K562 (cell line): ENCODE results near the gene IP6K3. TPM values are rescaled to one million over a fixed set of nuclear protein-coding genes. Genes with fewer than 3 reads are reported as not detected.

ENCODE experiments used
- ATAC-seq: fragments of 200-7000 bp; cut with Tn5 transposase; 3 replicates; pipeline ENCODE4 v1.9.1; 2020; ENCODE audit warnings: moderate library complexity
- BruUV-seq: library from RNA; stranded (reverse); fragments of 400-500 nt; replicated peaks from 2 replicates; lab custom pipeline; 2021; lab: Mats Ljungman, UMichigan
- CTCF ChIA-PET: fragments of 300-600 bp; formaldehyde crosslinking; extraction: SDS; loops from one replicate; lab custom pipeline; 2021; ENCODE audit warnings: low intra/inter-chr PET ratio; lab: Yijun Ruan, JAX
- POLR2A ChIA-PET: fragments of 300-600, 350-650 bp; sonication (Branson Sonifier 250); formaldehyde crosslinking; extraction: SDS; loops from one replicate; lab custom pipeline; 2021; ENCODE audit warnings: antibody characterized with exemption, inconsistent platforms; lab: Yijun Ruan, JAX
- DNase-seq, 4 experiments: peaks; one replicate each; pipeline versions ENCODE4 v3.0.0 to v3.0.0-alpha.2; 2011 to 2018; ENCODE audit warnings: low spot score in 3 of 4, mixed read lengths in 3 of 4; ENCODE audit errors: extremely low read depth in 1 of 4
- FAIRE-seq: peaks from 2 replicates; lab custom pipeline; 2011; peaks lifted over from hg19 to GRCh38; lab: Jason Lieb, UNC
- H2AFZ ChIP-seq: 2 replicates; pipeline ENCODE4 v1.6.0; 2011; ENCODE audit warnings: low read depth, low read length, control low read depth, inconsistent platforms
- H3K27ac ChIP-seq: fragments of 200-600 bp; 3 replicates; pipeline ENCODE4 v1.8.0; 2011; ENCODE audit warnings: low read depth, mild to moderate bottlenecking, control low read depth, inconsistent platforms, low read length, moderate library complexity, mixed read lengths; ENCODE audit errors: extremely low read depth
- H3K27me3 ChIP-seq, 2 experiments: fragments of 300-600 bp in 1 of 2; 2 replicates in 1 of 2; 3 replicates in 1 of 2; pipeline versions ENCODE4 v1.6.0 to v1.8.0; 2011; ENCODE audit warnings: inconsistent platforms in 2 of 2, low read length in 2 of 2, mild to moderate bottlenecking in 1 of 2, mixed read lengths in 1 of 2, moderate library complexity in 1 of 2; ENCODE audit not compliant: control insufficient read depth in 2 of 2, insufficient read depth in 2 of 2
- H3K36me3 ChIP-seq: fragments of 300-600 bp; 3 replicates; pipeline ENCODE4 v1.8.0; 2011; ENCODE audit warnings: mild to moderate bottlenecking, low read length, inconsistent platforms; ENCODE audit not compliant: control insufficient read depth, insufficient read depth
- H3K4me1 ChIP-seq, 2 experiments: fragments of 200-600 bp in 1 of 2; replicated peaks in 1 of 2; 2 replicates in 1 of 2; 3 replicates in 1 of 2; pipeline versions ENCODE4 v1.5.1 to v1.8.0; 2011; ENCODE audit warnings: inconsistent platforms in 2 of 2, low read length in 2 of 2, mild to moderate bottlenecking in 1 of 2, mixed read lengths in 1 of 2, moderate library complexity in 1 of 2; ENCODE audit not compliant: control insufficient read depth in 2 of 2, insufficient read depth in 2 of 2
- H3K4me2 ChIP-seq: 2 replicates; pipeline ENCODE4 v1.6.1; 2011; ENCODE audit warnings: low read length, control low read depth, inconsistent platforms, mixed read lengths; ENCODE audit not compliant: insufficient read depth
- H3K4me3 ChIP-seq: fragments of 200-600 bp; sonication (generic), shearing (Covaris generic); 2 replicates; pipeline ENCODE4 v1.5.1; 2016; ENCODE audit warnings: control low read depth, inconsistent platforms
- H3K79me2 ChIP-seq: fragments of 200-600 bp; 3 replicates; pipeline ENCODE4 v1.8.0; 2011; ENCODE audit warnings: low read length, inconsistent platforms; ENCODE audit not compliant: control insufficient read depth, insufficient read depth
- H3K9ac ChIP-seq, 2 experiments: 2 replicates each; pipeline versions ENCODE4 v1.6.0 to v1.6.1; 2011; ENCODE audit warnings: low read depth in 2 of 2, low read length in 2 of 2, control low read depth in 1 of 2, inconsistent platforms in 1 of 2, mild to moderate bottlenecking in 1 of 2, mixed read lengths in 1 of 2; ENCODE audit not compliant: insufficient read depth in 1 of 2
- H3K9me1 ChIP-seq: one replicate; pipeline ENCODE4 v1.6.0; 2011; ENCODE audit warnings: inconsistent platforms, mild to moderate bottlenecking, low read length, moderate library complexity; ENCODE audit not compliant: control insufficient read depth, insufficient read depth
- H3K9me3 ChIP-seq: replicated peaks from 2 replicates; pipeline ENCODE4 v1.5.1; 2011; ENCODE audit warnings: low read depth, low read length, inconsistent platforms; ENCODE audit not compliant: control insufficient read depth, insufficient read depth
- H4K20me1 ChIP-seq: replicated peaks from 2 replicates; pipeline ENCODE4 v1.6.1; 2011; ENCODE audit warnings: low read length, inconsistent platforms, mixed read lengths; ENCODE audit not compliant: control insufficient read depth, insufficient read depth
- CHAMP1 ChIP-seq: fragments of 450-650 bp; IDR thresholded peaks from 2 replicates; pipeline ENCODE4 v1.6.1; 2016; ENCODE audit warnings: mild to moderate bottlenecking
- CTBP1 ChIP-seq: fragments of 450-650 bp; IDR thresholded peaks from 2 replicates; pipeline ENCODE4 v1.6.1; 2016; ENCODE audit warnings: borderline replicate concordance
- ESRRA ChIP-seq: fragments of 450-650 bp; IDR thresholded peaks from 2 replicates; pipeline ENCODE4 v1.6.1; 2014; ENCODE audit warnings: low read depth, mild to moderate bottlenecking, moderate library complexity, borderline replicate concordance
- FOXA1 ChIP-seq: fragments of 450-650 bp; IDR thresholded peaks from 2 replicates; pipeline ENCODE4 v1.6.1; 2016; ENCODE audit warnings: mild to moderate bottlenecking, borderline replicate concordance
- HDAC1 ChIP-seq, 2 experiments: fragments of 450-650 bp; IDR thresholded peaks; 2 replicates each; pipeline ENCODE4 v1.6.1; 2016 to 2017; ENCODE audit warnings: inconsistent platforms in 1 of 2, mild to moderate bottlenecking in 1 of 2, moderate library complexity in 1 of 2
- HDGF ChIP-seq: fragments of 450-650 bp; IDR thresholded peaks from 2 replicates; pipeline ENCODE4 v1.6.1; 2016
- HLTF ChIP-seq: fragments of 450-650 bp; IDR thresholded peaks from 2 replicates; pipeline ENCODE4 v1.6.1; 2016
- KHSRP ChIP-seq: fragments of 450-650 bp; IDR thresholded peaks from 2 replicates; pipeline ENCODE4 v1.6.1; 2017
- MAZ ChIP-seq, 2 experiments: fragments of 450-650 bp in 1 of 2; sonication (generic) in 1 of 2; formaldehyde crosslinking; IDR thresholded peaks in 1 of 2; conservative IDR thresholded peaks in 1 of 2; 2 replicates each; pipeline versions ENCODE4 v1.4.0 to v1.5.0; 2020; ENCODE audit warnings: mild to moderate bottlenecking in 1 of 2, missing genetic modification reagents in 1 of 2
- MYC ChIP-seq, 2 experiments: fragments of 250-450 bp in 1 of 2; sonication (Bioruptor Pico) in 1 of 2; IDR thresholded peaks; 2 replicates each; pipeline versions ENCODE4 v1.5.1 to v1.6.1; 2012 to 2021; ENCODE audit warnings: low read depth in 2 of 2, borderline replicate concordance in 1 of 2, improper control_type of control experiment in 1 of 2, low read length in 1 of 2, mild to moderate bottlenecking in 1 of 2, moderate library complexity in 1 of 2
- NFIC ChIP-seq: fragments of 450-650 bp; IDR thresholded peaks from 2 replicates; pipeline ENCODE4 v1.6.1; 2017; ENCODE audit warnings: mild to moderate bottlenecking, inconsistent platforms
- NR2C1 ChIP-seq, 2 experiments: fragments of 450-650 bp; IDR thresholded peaks; 2 replicates each; pipeline ENCODE4 v1.6.1; 2017; ENCODE audit warnings: mild to moderate bottlenecking in 2 of 2, antibody characterized with exemption in 1 of 2, inconsistent platforms in 1 of 2, missing compliant biosample characterization in 1 of 2, missing genetic modification characterization in 1 of 2
- PHTF2 ChIP-seq: fragments of 250-450 bp; sonication (Bioruptor Pico); IDR thresholded peaks from 2 replicates; pipeline ENCODE4 v1.5.0; 2021; ENCODE audit warnings: mild to moderate bottlenecking
- RAD21 ChIP-seq, 2 experiments: fragments of 250-450 bp in 1 of 2; fragments of 450-650 bp in 1 of 2; sonication (Bioruptor Pico) in 1 of 2; formaldehyde crosslinking in 1 of 2; IDR thresholded peaks in 1 of 2; conservative IDR thresholded peaks in 1 of 2; 2 replicates each; pipeline versions ENCODE4 v1.4.0 to v1.8.0; 2020 to 2022; ENCODE audit warnings: mild to moderate bottlenecking in 2 of 2, moderate library complexity in 1 of 2
- RB1 ChIP-seq: fragments of 450-650 bp; IDR thresholded peaks from 2 replicates; pipeline ENCODE4 v1.6.1; 2017; ENCODE audit warnings: low read depth, mild to moderate bottlenecking
- RBFOX2 ChIP-seq: fragments of 200-400 bp; formaldehyde crosslinking; IDR thresholded peaks from 2 replicates; pipeline ENCODE4 v1.6.1; 2017; ENCODE audit warnings: low read depth, mild to moderate bottlenecking, low read length, moderate library complexity
- YY1 ChIP-seq, 3 experiments: IDR thresholded peaks; 2 replicates each; pipeline ENCODE4 v1.6.1; 2011; ENCODE audit warnings: low read length in 2 of 3, mild to moderate bottlenecking in 2 of 3, moderate library complexity in 2 of 3, borderline replicate concordance in 1 of 3, control low read depth in 1 of 3, low read depth in 1 of 3; ENCODE audit not compliant: insufficient read depth in 3 of 3, insufficient replicate concordance in 2 of 3, control insufficient read depth in 1 of 3, insufficient read length in 1 of 3; ENCODE audit errors: extremely low read depth in 1 of 3
- ZNF24 ChIP-seq: fragments of 450-650 bp; IDR thresholded peaks from 2 replicates; pipeline ENCODE4 v1.6.1; 2016
- ZNF316 ChIP-seq: fragments of 450-650 bp; IDR thresholded peaks from 2 replicates; pipeline ENCODE4 v1.6.1; 2016
- WGBS: fragments of 100-300 bp; shearing (Covaris generic); methylation state at CpG from one replicate; pipeline ENCODE4 v1.1.6; 2016; ENCODE audit warnings: low coverage, mixed read lengths; ENCODE audit not compliant: insufficient coverage; ENCODE audit errors: missing lambda C conversion rate; 5-methylcytosine and 5-hydroxymethylcytosine counted together
- in situ Hi-C: fragments of 300-500 bp; cut with MboI; formaldehyde crosslinking; loops from 4 replicates; pipeline ENCODE4 v1.15.0; 2018; ENCODE audit warnings: inconsistent platforms, mixed read lengths
- intact Hi-C: fragments of 100-400 bp; cut with micrococcal nuclease; formaldehyde crosslinking; loops from 2 replicates; pipeline ENCODE4 v1.14.2; 2022
- polyA plus RNA-seq, 8 experiments: library from polyadenylated mRNA; depleted of rRNA in 4 of 8; stranded (reverse) in 5 of 8; unstranded in 3 of 8; fragments of >200 nt; fragmentation: Nextera tagmentation in 2 of 8; fragmentation: Illumina TruSeq in 1 of 8; extraction: Ambion mirVana in 2 of 8; extraction: Trizol in 1 of 8; gene quantifications; 2 replicates each; pipeline versions ENCODE4 v1.2.1 to v1.2.3, GENCODE V29; 2011 to 2014; ENCODE audit warnings: inconsistent platforms in 1 of 8, missing spikeins in 1 of 8
- total RNA-seq, 7 experiments: library from RNA; depleted of rRNA in 6 of 7; stranded (reverse); fragments of >200 nt in 6 of 7; fragmentation: Illumina TruSeq in 2 of 7; extraction: Trizol in 2 of 7; gene quantifications; 2 replicates each; pipeline versions ENCODE4 v1.2.1 to v1.2.3, GENCODE V29; 2011 to 2021; ENCODE audit warnings: low replicate concordance in 1 of 7

Gene IP6K3
- total and polyA plus RNA-seq, 9 of the 15 experiments (the other 6 are each of a cell fraction or from before 2014, with no cell fraction given) = not detected

GRCh38 chr6:33761922-33762629 lies 15.4 kb upstream of the IP6K3 start:
- H3K4me1 ChIP-seq = peaks cover 0 to 16% of the 10 kb centered on the region in 2 experiments; a peak in 2 of 5 replicates
- ChIA-PET POLR2A (interaction anchor here (0.6 to 2.8 kb wide), 3 partner anchors 10 to 146 kb away, joined by 3 to 12 read pairs (median 3); partner anchors contain the start of gene UQCC2), CTCF (interaction anchor here (0.8 to 2.6 kb wide), 5 partner anchors 18 to 176 kb away, joined by 3 to 18 read pairs (median 12); partner anchors contain the start of gene UQCC2)
- H3K9me3 ChIP-seq = no peaks in the 10 kb centered on the region
- BruUV-seq = no TSS peak
- peaks cover 32 to 66% of the 10 kb centered on the region in 2 experiments for H3K27me3 ChIP-seq
- H3K79me2 ChIP-seq = no peaks in the 10 kb centered on the region
- WGBS = 12% methylated on average over 7 of the region's 7 CpGs
- H2AFZ ChIP-seq = no peak overlapping the region
- no peaks in the 10 kb centered on the region for H3K9me1 ChIP-seq
- no peak overlapping the region for H3K27ac ChIP-seq
- peak; percentile 83 to 87 (median 84) for DNase-seq
- in situ Hi-C loops (loop anchor here (5.0 kb wide), 2 partner anchors 175 to 390 kb away; no protein-coding TSS in a partner anchor), intact Hi-C loops (loop anchor here (1.0 kb wide), 4 partner anchors 18 to 177 kb away; partner anchors contain the start of gene UQCC2)
- H3K4me3 ChIP-seq = no peak overlapping the region
- H3K4me2 ChIP-seq = no peak overlapping the region
- peak; percentile 97 for ATAC-seq
- FAIRE-seq = peak; percentile 97
- no peaks in the 10 kb centered on the region for H3K36me3 ChIP-seq
- H3K9ac ChIP-seq = peak overlapping the region in 1 of 2 experiments; percentile 85; a peak in 2 of 4 replicates
- H4K20me1 ChIP-seq = 0 out of 2 replicates have a peak, but pooled peaks cover 12% of the 10 kb centered on the region
- TF ChIP-seq ZNF24 (peak; percentile 62; the same call in 1 of the 2 replicates), NFIC (peak; percentile 62; the same call in 1 of the 2 replicates), MAZ (CRISPR knock-in tag; conservative IDR thresholded peaks at IDR 0.05 in 1 of 2, IDR thresholded peaks at IDR 0.05 in 1 of 2) (peak; percentile 37 to 84; a peak in 3 of 4 replicates), YY1 (IDR thresholded peaks at IDR 0.05; ENCODE audit: borderline replicate concordance in 1 of 3, control insufficient read depth in 1 of 3, extremely low read depth in 1 of 3, insufficient read depth in 3 of 3, insufficient read length in 1 of 3, insufficient replicate concordance in 2 of 3, low read depth in 1 of 3, low read length in 2 of 3) (peak in 1 of 3 experiments; percentile 29), CHAMP1 (no peak), ZNF316 (no peak), HLTF (no peak), ESRRA (peak; percentile 93), FOXA1 (no peak), CTBP1 (peak; percentile 65), KHSRP (no peak), HDAC1 (IDR thresholded peaks at IDR 0.05) (peak in 1 of 2 experiments; percentile 28; a peak in 1 of 4 replicates), MYC (IDR thresholded peaks at IDR 0.05; ENCODE audit: low read depth, low read length) (0 out of 2 replicates have a peak, but pooled peaks have one; percentile 38), MYC (CRISPR knock-in tag; IDR thresholded peaks at IDR 0.05; ENCODE audit: borderline replicate concordance, low read depth) (no peak), PHTF2 (CRISPR knock-in tag) (no peak), RB1 (peak; percentile 68), HDGF (peak; percentile 77; the same call in 1 of the 2 replicates), RBFOX2 (no peak), RAD21 (CRISPR knock-in tag; conservative IDR thresholded peaks at IDR 0.05 in 1 of 2, IDR thresholded peaks at IDR 0.05 in 1 of 2) (peak; percentile 85 to 96), NR2C1 (IDR thresholded peaks at IDR 0.05) (peak; percentile 59; the same call in 1 of the 2 replicates), NR2C1 (tag; IDR thresholded peaks at IDR 0.05) (peak; percentile 73)
